Measurements from ENCODE around the gene NEXN.
A peak's percentile ranks its signal among the peaks of the same experiment; 100 is the strongest.
"Not testable (repeated sequence)": the region's sequence is repeated elsewhere in the genome, so short reads cannot be mapped to it uniquely, and the experiment has no call there.

Gene NEXN

GRCh38 chr1:77961392-77961791 is 73.0 kb downstream of the NEXN start:
- no peak for DNase-seq (ENCODE audit: low spot score)

GRCh38 chr1:77966291-77966690 is 77.9 kb downstream of the NEXN start:
- no peak for DNase-seq (ENCODE audit: low spot score)

DNA sequence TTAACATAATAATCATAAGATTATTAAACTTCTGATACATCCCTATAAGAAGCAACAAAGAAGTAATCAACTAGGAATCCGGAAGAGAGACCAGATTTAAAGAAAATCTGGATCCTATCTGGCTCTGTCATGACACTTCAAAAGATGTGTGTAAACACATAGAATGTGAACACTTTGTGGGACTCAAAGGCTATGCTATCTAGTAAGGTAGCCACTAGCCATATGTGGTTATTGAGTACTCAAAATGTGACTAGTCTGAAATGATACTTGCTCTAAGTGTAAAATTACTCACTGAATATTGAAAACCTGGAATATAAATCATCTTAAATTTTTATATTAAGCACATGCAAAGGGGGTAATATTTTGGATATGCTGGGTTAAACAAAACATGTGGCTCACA is 81.8 kb downstream of the NEXN start:
- no peak for DNase-seq (ENCODE audit: low spot score)

DNA sequence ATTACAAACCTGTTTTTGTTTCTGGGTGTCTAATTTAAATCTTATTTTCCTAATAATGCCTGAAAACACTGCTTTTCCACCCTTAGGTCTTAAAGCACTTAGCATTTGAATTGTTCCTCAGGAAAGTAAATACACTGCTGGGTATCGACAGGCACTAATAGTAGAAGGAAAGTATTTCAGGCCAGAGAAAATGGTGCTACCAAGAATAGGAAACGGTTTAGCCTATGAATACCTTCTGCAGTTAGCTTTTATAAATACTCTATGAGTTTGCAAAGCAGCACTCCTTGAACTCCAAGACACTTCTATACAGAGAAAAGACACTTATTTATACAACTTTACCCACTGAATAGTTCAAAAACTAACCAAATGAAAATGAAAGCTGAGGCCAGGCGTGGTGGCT is 83.7 kb downstream of the NEXN start:
- DNase-seq (ENCODE audit: low spot score), result no peak

GRCh38 chr1:77975386-77975785 is 87.0 kb downstream of the NEXN start:
- DNase-seq (ENCODE audit: low spot score), result no peak

GRCh38 chr1:77975907-77976306 is 87.5 kb downstream of the NEXN start:
- no peak for DNase-seq (ENCODE audit: low spot score)

DNA sequence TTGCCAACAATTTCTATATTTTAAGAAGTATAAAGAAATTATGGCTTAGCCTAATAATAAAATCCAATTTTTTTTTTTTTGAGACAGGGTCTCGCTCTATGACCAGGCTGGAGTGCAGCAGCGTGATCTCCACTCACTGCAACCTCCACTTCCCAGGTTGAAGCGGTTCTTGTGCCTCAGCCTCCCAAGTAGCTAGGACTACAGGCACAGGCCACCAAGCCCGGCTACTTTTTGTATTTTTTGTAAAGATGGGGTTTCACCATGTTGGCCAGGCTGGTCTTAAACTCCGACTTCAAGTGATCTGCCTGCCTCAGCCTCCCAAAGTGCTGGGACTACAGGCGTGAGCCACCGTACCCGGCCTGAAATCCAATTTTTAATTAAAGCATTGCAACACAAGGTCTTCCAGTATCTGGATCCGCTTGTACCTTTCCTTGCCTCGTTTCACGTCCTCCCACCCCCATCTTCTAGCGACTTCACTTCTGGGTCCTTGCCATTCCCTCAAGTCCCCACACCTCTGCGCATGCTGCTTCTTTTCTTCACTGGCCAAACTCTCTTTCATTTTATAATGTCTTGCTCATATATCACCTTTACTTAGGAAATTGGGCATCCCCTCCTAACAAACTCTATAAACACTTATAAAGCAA is 88.1 kb downstream of the NEXN start:
- no peak for DNase-seq (ENCODE audit: low spot score)

- no peak for DNase-seq (ENCODE audit: low spot score)
Measured at GRCh38 chr1:77977989-77978292, 89.5 kb downstream of the NEXN start.

GRCh38 chr1:77978293-77978968 is 90.0 kb downstream of the NEXN start:
- DNase-seq (ENCODE audit: low spot score), result peak; percentile 81

- DNase-seq (ENCODE audit: low spot score), result peak; percentile 97
Measured at GRCh38 chr1:77978969-77979876, 90.8 kb downstream of the NEXN start, which contains the start of gene FUBP1. Gene FUBP1, minus strand, starts transcription at chr1:77979072. Its CDS starts 68 bp downstream, at chr1:77979004.

- not testable (repeated sequence) for DNase-seq (ENCODE audit: low spot score)
Measured at GRCh38 chr1:77983352-77983996, 95.0 kb downstream of the NEXN start.

- no peak for DNase-seq (ENCODE audit: low spot score)
Measured at GRCh38 chr1:77983997-77984355, 95.6 kb downstream of the NEXN start.

DNA sequence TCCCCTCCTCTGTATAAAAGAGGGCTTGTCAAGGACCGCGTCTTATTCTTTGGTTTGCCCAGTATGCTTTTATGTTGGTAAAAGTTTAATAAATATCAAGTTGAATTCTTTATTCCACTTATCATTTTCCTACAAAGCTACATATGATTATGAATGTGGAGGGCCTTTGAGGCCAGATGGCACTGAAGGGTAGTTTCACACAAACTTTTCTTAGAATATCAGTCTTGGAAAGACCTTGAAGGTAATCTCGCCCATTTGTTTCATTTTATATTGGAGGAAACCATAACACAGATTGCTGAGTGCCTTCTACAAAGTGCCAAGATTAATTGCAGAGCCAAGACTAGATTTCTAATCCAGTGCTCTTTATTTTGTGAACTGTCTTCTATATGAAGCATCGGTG is 96.2 kb downstream of the NEXN start:
- DNase-seq (ENCODE audit: low spot score), result no peak

DNA sequence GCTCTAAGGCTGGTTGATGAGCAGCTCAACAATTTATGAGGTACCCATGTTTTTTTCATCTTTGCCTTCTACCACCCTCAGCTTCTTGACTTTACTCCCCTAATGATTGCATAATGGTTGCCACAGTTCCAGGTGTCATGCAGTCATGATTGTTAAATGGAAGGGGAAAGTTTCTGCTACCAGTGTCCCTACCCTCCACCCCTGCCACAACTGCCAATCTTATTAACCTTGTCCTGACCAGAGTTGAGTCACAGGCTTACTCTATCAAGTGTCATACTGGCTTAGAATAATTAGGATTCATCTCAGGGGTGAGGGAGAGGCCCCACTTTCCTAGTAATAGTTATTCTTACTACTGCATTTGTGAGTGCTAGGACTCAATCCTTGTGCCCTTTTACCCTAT is 98.4 kb downstream of the NEXN start:
- no peak for DNase-seq (ENCODE audit: low spot score)

- no peak for DNase-seq (ENCODE audit: low spot score)
Measured at GRCh38 chr1:77987919-77988318, 99.5 kb downstream of the NEXN start.

- no peak for DNase-seq (ENCODE audit: low spot score)
Measured at GRCh38 chr1:77989744-77990143, 101.3 kb downstream of the NEXN start.

DNA sequence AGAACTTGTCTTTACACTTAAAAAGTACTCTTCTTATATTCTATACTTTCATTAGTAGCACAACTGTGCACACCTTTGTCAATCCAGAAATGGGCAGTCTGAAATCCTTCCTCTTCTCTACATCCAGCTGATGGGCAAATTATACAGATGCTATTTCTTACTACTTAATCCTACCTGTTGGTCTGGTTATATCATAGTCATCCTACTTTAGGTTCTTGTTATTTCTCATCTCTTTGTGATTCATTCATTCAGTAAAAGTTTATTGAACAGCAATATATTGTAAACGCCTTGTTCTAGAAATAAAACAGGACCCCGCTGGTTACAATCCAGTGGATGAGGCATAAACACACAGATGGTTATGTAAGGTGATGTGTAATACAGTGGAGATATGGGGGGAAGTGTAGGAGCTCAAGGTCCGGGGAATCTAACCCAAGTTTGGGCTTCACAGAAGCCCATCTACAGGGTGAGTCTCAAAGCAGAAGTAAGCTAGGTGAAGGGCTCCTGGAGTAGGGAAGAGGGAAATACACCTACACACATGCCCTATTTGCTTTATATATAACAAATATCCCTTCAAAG is 102.3 kb downstream of the NEXN start:
- no peak for DNase-seq (ENCODE audit: low spot score)

- no peak for DNase-seq (ENCODE audit: low spot score)
Measured at GRCh38 chr1:77991638-77992037, 103.2 kb downstream of the NEXN start.
